HG03060 (cell line): ENCODE measurements around the gene HTRA3.

Experiments used
- ATAC-seq: cut with Tn5 transposase; IDR thresholded peaks from one replicate; pipeline ENCODE4 v1.9.1; 2021; ENCODE audit warnings: low read depth, moderate number of reproducible peaks; ENCODE audit not compliant: unreplicated experiment

HTRA3 gene

GRCh38 chr4:8290701-8290970 is 21.1 kb downstream of the HTRA3 start:
- no peak for ATAC-seq

GRCh38 chr4:8291036-8291682 is 21.6 kb downstream of the HTRA3 start:
- no peak for ATAC-seq

GRCh38 chr4:8291701-8292477 is 22.3 kb downstream of the HTRA3 start:
- ATAC-seq = no peak

GRCh38 chr4:8292478-8293107 is 23.0 kb downstream of the HTRA3 start:
- ATAC-seq = no peak

GRCh38 chr4:8293131-8293975 is 23.8 kb downstream of the HTRA3 start:
- ATAC-seq = no peak

- ATAC-seq = no peak
These were observed 24.5 kb downstream of the HTRA3 start for GRCh38 chr4:8294036-8294435.

GRCh38 chr4:8294775-8295174 is 25.2 kb downstream of the HTRA3 start:
- ATAC-seq = no peak

GRCh38 chr4:8295471-8295870 is 25.9 kb downstream of the HTRA3 start:
- ATAC-seq = no peak

GRCh38 chr4:8296491-8296890 is 26.9 kb downstream of the HTRA3 start:
- ATAC-seq = no peak

DNA sequence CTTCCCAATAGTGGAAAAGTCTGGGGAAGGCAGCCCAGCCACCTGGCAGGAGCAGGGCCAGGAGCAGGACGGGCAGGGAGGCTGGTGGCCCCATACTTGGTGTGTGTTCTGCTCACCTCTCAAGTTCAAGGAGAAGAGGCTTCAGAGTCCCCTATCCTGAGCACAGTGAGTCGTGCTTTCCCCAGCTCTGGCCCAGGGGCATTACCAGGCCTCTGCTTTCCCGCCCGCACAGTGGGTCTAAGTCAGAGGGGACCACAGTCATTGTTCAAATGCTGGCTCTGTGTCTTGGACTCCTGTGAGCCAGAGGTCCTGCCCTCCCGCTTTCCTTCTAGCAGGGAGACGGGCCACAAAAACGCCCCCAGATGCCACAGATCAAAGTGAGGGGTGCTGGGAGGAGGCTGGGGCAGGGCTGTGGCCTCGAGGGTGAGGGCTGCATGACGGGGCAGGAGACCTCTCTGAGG is 27.6 kb downstream of the HTRA3 start:
- no peak for ATAC-seq

- no peak for ATAC-seq
These were observed 28.3 kb downstream of the HTRA3 start for GRCh38 chr4:8297691-8298485.

DNA sequence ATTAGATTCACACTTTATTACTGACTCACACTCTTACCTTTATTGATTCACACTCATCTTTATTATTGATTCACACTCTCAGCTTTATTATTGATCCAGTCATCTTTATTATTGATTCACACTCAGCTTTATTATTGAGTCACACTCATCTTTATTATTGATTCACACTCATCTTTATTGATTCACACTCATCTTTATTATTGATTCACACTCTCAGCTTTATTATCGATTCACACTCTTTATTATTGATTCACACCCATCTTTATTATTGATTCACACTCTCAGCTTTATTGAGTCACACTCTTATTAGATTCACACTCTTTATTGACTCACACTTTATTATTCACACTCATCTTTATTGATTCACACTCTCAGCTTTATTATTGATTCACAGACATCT is 31.3 kb downstream of the HTRA3 start:
- ATAC-seq = no peak

DNA sequence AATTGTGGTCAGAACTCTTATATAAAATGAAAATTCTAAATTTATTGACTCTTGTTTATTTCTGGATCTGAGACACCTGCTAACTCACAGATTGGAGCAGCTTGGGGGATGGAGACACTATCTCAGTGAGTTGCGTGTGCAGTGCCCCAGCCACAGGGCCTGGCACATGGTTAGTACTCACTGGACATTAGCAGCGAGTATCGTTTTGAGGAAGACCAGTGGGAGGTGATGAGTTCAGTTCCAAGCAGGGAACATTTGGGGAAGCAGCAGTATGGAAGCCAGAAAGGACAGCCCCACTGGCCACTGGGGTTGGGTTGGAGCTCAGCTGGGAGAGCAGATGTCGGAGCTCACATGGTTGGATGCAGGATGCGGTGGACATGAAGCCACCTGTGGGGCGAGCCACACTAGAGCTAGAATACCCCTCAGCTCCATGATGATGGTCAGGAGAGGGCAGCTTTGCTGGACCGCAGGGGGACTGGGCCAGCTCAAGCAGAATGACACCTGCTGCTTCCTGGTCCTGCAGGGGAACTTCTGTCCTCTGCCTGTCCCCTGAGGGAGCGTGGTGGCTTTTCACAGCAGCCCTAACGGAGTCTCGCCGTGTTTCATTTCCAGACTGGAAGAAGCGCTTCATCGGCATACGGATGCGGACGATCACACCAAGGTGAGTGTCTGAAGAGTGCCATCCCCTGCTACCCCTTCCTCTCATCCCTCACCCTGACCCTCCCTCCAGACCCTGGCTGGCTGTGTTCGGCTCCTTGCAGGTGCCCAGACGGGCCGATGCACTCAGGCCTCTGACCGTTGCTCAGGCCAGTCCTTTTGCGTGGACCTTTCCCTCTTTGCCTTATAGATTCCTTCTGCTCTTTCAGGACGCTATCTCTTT is 32.5 kb downstream of the HTRA3 start:
- ATAC-seq = no peak

DNA sequence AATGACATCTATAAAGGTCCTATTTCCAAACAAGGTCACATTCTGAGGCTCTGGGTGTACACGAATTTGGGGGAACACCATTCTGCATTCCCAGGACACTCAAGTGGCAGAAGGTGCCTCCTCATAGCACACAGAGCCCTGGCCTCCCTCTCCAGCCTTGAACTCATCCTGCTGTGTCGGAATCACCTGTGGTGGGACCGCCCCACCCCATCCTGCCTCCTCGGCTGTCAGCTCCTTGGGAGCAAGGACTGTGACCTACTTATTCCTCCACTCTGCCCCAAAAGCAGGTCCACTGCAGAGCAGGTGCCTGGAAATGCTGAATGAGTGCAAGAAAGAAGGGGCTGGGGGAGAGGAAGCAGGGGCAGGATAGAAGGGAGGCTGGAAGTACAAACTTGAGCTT is 33.5 kb downstream of the HTRA3 start:
- no peak for ATAC-seq

DNA sequence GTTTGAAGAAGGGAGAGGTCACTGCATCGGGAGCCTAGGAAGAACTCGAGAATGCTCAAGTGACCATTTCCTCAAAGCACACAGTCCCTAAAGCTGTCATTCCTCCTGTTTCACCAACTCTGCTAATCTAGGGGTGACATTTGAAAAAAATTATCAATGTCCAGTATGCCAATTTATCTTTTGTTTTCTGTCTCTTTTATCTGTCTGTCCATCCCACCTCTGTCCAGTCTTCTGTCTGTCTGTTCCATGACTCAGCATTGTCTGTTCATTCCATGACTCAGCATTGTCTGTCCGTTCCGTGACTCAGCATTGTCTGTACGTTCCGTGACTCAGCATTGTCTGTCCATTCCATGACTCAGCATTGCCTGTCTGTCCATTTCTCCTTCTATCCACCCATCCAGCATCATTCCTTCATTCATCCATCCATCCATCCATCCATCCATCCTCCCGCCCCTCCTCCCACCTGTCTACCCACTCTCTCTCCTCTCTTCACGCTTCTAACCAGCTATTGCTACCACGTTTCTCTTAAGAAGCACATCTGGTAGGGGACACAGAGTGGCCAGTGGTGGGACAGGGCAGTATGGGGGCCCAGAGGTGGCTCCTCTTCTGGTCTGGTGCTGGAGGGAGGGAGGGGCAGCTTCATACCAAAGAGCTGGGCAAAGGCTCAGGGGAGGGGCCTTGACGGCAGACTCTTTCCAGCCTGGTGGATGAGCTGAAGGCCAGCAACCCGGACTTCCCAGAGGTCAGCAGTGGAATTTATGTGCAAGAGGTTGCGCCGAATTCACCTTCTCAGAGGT is 34.1 kb downstream of the HTRA3 start:
- no peak for ATAC-seq

DNA sequence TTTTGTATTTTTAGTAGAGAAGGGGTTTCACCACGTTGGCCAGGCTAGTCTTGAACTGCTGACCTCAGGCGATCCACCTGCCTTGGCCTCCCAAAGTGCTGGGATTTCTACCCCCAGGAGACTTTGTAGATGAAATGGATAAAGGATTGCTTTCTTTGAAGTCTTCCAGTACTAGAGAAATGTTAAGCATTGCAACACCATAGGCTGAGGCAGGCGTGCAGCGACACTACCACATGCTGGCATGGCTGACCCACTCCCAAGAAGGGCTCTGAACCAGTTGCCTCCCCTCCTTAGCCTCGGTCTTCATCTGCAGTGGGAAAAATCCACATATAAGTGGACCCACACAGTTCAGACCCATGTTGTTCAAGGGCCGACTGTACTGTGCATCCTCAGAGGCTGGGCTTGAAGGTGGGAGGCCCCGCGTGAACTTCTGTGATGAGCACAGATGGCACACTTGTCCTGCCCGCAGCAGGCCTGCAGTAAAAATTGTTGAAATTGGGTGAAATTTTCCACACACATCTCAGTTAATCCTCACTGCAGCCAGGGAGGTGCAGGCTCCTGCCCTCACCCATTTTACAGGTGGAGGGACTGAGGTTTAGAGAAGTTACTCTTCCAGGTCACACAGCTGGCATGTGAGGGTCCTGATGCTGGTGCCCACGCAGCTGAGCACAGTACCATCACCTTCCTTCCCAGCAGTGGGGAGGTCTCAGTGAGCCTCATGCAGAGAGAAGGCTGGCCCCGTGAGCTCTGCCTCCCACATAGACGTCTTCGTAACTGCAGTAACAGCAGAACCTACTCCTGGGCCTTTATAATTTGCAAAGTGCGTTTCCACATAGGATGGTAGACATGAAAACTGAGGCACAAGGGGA is 35.5 kb downstream of the HTRA3 start:
- no peak for ATAC-seq

DNA sequence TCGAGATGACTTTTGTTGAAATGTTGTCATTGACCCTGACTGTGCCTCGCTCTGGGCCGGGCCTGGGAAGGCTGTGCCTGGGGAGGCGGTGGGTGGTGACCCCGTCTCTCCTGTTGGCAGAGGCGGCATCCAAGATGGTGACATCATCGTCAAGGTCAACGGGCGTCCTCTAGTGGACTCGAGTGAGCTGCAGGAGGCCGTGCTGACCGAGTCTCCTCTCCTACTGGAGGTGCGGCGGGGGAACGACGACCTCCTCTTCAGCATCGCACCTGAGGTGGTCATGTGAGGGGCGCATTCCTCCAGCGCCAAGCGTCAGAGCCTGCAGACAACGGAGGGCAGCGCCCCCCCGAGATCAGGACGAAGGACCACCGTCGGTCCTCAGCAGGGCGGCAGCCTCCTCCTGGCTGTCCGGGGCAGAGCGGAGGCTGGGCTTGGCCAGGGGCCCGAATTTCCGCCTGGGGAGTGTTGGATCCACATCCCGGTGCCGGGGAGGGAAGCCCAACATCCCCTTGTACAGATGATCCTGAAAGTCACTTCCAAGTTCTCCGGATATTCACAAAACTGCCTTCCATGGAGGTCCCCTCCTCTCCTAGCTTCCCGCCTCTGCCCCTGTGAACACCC is 36.4 kb downstream of the HTRA3 start:
- no peak for ATAC-seq
